ENCODE measurements around the gene MAP3K6. TPM values are rescaled to one million over a fixed set of nuclear protein-coding genes. Genes with fewer than 3 reads are reported as not detected.
A peak's percentile ranks its signal among the peaks of the same experiment; 100 is the strongest.

Gene MAP3K6, protein sequence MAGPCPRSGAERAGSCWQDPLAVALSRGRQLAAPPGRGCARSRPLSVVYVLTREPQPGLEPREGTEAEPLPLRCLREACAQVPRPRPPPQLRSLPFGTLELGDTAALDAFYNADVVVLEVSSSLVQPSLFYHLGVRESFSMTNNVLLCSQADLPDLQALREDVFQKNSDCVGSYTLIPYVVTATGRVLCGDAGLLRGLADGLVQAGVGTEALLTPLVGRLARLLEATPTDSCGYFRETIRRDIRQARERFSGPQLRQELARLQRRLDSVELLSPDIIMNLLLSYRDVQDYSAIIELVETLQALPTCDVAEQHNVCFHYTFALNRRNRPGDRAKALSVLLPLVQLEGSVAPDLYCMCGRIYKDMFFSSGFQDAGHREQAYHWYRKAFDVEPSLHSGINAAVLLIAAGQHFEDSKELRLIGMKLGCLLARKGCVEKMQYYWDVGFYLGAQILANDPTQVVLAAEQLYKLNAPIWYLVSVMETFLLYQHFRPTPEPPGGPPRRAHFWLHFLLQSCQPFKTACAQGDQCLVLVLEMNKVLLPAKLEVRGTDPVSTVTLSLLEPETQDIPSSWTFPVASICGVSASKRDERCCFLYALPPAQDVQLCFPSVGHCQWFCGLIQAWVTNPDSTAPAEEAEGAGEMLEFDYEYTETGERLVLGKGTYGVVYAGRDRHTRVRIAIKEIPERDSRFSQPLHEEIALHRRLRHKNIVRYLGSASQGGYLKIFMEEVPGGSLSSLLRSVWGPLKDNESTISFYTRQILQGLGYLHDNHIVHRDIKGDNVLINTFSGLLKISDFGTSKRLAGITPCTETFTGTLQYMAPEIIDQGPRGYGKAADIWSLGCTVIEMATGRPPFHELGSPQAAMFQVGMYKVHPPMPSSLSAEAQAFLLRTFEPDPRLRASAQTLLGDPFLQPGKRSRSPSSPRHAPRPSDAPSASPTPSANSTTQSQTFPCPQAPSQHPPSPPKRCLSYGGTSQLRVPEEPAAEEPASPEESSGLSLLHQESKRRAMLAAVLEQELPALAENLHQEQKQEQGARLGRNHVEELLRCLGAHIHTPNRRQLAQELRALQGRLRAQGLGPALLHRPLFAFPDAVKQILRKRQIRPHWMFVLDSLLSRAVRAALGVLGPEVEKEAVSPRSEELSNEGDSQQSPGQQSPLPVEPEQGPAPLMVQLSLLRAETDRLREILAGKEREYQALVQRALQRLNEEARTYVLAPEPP (N-terminal part only)
- total RNA-seq, result 10 to 100 TPM; 31.3 to 42.1 TPM

- Histone ChIP-seq H3K27ac (peak within 1 kb of the TSS; percentile 99), H3K4me1 (peaks cover 0 to 44% of the 10 kb centered on the region in 2 donors), H3K4me3 (peak within 1 kb of the TSS; percentile 72 to 79), H3K27me3 (no peaks in the 10 kb centered on the region), H3K36me3 (peaks cover 33% of the 10 kb centered on the region), H3K9me3 (no peaks in the 10 kb centered on the region)
- peak; percentile 95 for DNase-seq (ENCODE audit: low spot score)
- TF ChIP-seq CTCF (IDR thresholded peaks at IDR 0.05), result peak in 1 of 2 donors; percentile 51
Observed at GRCh38 chr1:27366411-27367159, at the start of gene MAP3K6. MAP3K6 (minus strand) TSS chr1:27366961; CDS start chr1:27366597, 364 bp downstream.

- no peak overlapping the region for H3K4me3 ChIP-seq
- TF ChIP-seq CTCF (IDR thresholded peaks at IDR 0.05), result no peak
- no peak for DNase-seq (ENCODE audit: low spot score)
- peak overlapping the region; percentile 79 to 80 for H3K27ac ChIP-seq
- no peaks in the 10 kb centered on the region for H3K9me3 ChIP-seq
- H3K36me3 ChIP-seq, result peaks cover 86% of the 10 kb centered on the region
- H3K4me1 ChIP-seq, result peaks cover 3 to 46% of the 10 kb centered on the region in 2 donors
- H3K27me3 ChIP-seq, result no peaks in the 10 kb centered on the region
Observed at GRCh38 chr1:27414091-27414490, 47.3 kb upstream of the MAP3K6 start.

- Histone ChIP-seq H3K36me3 (peaks cover 95% of the 10 kb centered on the region), H3K27ac (peak overlapping the region; percentile 79 to 80), H3K4me3 (no peak overlapping the region), H3K27me3 (no peaks in the 10 kb centered on the region), H3K9me3 (no peaks in the 10 kb centered on the region), H3K4me1 (peaks cover 3 to 35% of the 10 kb centered on the region in 2 donors)
- no peak for DNase-seq (ENCODE audit: low spot score)
- TF ChIP-seq CTCF (IDR thresholded peaks at IDR 0.05), result no peak
Observed at GRCh38 chr1:27413004-27413403, 46.2 kb upstream of the MAP3K6 start.

DNA sequence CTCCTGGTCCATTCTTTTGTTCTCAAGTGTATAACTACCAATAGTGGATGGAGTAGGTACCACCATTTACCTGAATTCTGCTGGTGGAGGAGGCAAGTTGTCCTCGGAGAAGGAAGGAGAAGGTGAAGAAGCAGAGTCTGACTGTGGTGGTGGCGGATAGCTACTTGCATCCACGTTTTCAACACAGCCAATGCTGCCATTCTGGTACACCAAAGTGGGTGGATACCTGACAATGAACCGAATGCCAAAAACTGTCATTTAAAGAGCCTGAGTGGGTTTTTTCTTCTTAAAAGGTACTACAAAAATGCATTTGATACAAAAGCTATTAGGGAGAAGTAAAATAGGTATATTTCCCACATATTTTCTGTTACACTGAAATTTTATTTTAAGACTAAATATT is 45.7 kb upstream of the MAP3K6 start:
- H3K27ac ChIP-seq, result peak overlapping the region; percentile 79 to 80
- no peak for DNase-seq (ENCODE audit: low spot score)
- H3K4me3 ChIP-seq, result no peak overlapping the region
- TF ChIP-seq CTCF (IDR thresholded peaks at IDR 0.05), result no peak
- H3K9me3 ChIP-seq, result no peaks in the 10 kb centered on the region
- H3K4me1 ChIP-seq, result peaks cover 3 to 30% of the 10 kb centered on the region in 2 donors
- H3K36me3 ChIP-seq, result peaks cover 95% of the 10 kb centered on the region
- H3K27me3 ChIP-seq, result no peaks in the 10 kb centered on the region

GRCh38 chr1:27410709-27411108 is 43.9 kb upstream of the MAP3K6 start:
- no peaks in the 10 kb centered on the region for H3K9me3 ChIP-seq
- H3K27ac ChIP-seq, result no peak overlapping the region
- TF ChIP-seq CTCF (IDR thresholded peaks at IDR 0.05), result no peak
- no peak overlapping the region for H3K4me3 ChIP-seq
- peaks cover 89% of the 10 kb centered on the region for H3K36me3 ChIP-seq
- DNase-seq (ENCODE audit: low spot score), result no peak
- H3K4me1 ChIP-seq, result peaks cover 3 to 33% of the 10 kb centered on the region in 2 donors
- H3K27me3 ChIP-seq, result no peaks in the 10 kb centered on the region
